ENCODE results near the gene SLC7A11. TPM values are rescaled to one million over a fixed set of nuclear protein-coding genes. Genes with fewer than 3 reads are reported as not detected.

SLC7A11 gene
- total and polyA plus RNA-seq, 2 donors = 0.47 to 0.87 TPM

DNA sequence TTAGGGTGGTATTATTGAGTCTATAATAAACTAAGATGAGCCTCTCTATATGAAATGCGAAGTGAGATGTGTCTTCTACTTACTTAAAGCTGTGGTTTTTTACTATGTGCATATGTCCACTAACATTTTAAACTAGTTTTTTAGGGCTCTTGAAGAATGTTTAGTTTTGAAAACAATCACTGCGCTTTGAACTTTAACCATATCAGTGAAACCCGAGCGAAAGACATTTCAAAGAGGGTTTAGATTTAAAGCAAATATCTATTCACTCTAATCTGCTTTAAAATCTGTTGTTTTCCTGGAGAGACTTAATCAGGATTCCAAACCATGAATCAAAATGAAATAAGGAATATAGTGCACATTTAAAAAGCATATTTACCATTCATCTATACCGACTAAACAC, 24.8 kb upstream of the SLC7A11 start:
- H3K36me3 ChIP-seq (ENCODE audit: control insufficient read depth in 2 of 2, insufficient read depth in 2 of 2, low read length in 1 of 2) = no peaks in the 10 kb centered on the region

DNA sequence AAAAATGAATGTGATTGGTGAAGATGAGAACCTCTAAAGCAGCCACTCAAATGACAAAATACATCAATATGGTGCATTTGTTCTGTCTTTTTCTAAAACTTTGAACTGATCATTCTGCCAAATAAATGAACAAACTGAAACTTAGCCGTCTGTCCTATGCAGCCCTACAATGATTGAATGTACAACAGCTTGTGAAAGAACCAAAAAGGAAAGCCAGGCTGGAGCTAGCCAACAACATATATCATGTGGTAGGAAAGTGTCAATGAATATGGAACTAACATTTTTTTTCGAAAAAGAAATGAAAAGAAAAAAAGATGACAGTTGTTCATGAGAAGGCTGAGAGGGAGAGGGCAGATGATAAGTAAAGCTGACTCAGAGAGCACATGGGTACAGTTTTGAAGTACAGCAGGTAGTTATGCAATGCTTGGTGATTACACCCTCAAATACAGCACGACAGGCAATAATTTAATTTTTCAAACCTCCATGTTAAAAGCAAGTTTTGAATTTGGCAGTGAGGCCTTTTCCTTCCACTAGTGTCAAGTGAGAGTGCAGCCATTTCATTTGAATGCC, 21.2 kb upstream of the SLC7A11 start:
- H3K27ac ChIP-seq (ENCODE audit: low read depth in 1 of 2, low read length in 1 of 2) = no peak overlapping the region
- H3K36me3 ChIP-seq (ENCODE audit: control insufficient read depth in 2 of 2, insufficient read depth in 2 of 2, low read length in 1 of 2) = no peaks in the 10 kb centered on the region
- no peaks in the 10 kb centered on the region for H3K27me3 ChIP-seq (ENCODE audit: control insufficient read depth in 2 of 2, insufficient read depth in 1 of 2, low read length in 1 of 2)
- WGBS = 49% methylated on average over 3 of the region's 3 CpGs
- H3K9me3 ChIP-seq (ENCODE audit: control insufficient read depth in 2 of 2, insufficient read depth in 1 of 2, low read length in 1 of 2) = no peaks in the 10 kb centered on the region
- no peak overlapping the region for H3K4me3 ChIP-seq (ENCODE audit: low read length in 2 of 2)
- DNase-seq (ENCODE audit: low read depth in 6 of 9, low spot score in 9 of 9) = no peak
- H3K4me1 ChIP-seq (ENCODE audit: control insufficient read depth in 2 of 2, insufficient read depth in 2 of 2, low read length in 2 of 2) = no peaks in the 10 kb centered on the region

More for the DNA sequence above, 24.8 kb upstream of the SLC7A11 start:
- Histone ChIP-seq H3K4me3 (ENCODE audit: low read length in 2 of 2) (no peak overlapping the region), H3K9me3 (ENCODE audit: control insufficient read depth in 2 of 2, insufficient read depth in 1 of 2, low read length in 1 of 2) (no peaks in the 10 kb centered on the region), H3K27me3 (ENCODE audit: control insufficient read depth in 2 of 2, insufficient read depth in 1 of 2, low read length in 1 of 2) (no peaks in the 10 kb centered on the region), H3K27ac (ENCODE audit: low read depth in 1 of 2, low read length in 1 of 2) (no peak overlapping the region), H3K4me1 (ENCODE audit: control insufficient read depth in 2 of 2, insufficient read depth in 2 of 2, low read length in 2 of 2) (no peaks in the 10 kb centered on the region)
- no peak for DNase-seq (ENCODE audit: low read depth in 6 of 9, low spot score in 9 of 9)
- WGBS = 97% methylated on average over 5 of the region's 5 CpGs

DNA sequence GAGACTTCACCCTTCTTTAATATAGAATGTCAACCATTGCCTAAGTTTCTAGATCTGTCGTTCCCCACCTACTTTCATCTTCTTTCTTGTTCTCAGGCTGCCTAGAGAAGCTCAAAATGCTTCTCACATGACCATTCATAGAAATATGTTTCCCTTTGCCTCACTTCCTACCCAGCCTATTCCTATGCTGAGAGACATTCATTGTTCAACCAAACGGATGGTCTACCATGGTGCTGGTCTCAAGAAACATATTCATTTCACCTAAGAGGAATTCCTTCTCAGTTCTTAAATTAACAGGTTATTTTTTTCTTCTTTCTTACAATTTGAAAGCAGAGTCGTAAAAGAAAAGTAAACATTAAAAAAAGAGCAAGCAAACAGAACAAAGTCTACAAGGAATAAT, 20.3 kb upstream of the SLC7A11 start:
- no peaks in the 10 kb centered on the region for H3K27me3 ChIP-seq (ENCODE audit: control insufficient read depth in 2 of 2, insufficient read depth in 1 of 2, low read length in 1 of 2)
- no peaks in the 10 kb centered on the region for H3K36me3 ChIP-seq (ENCODE audit: control insufficient read depth in 2 of 2, insufficient read depth in 2 of 2, low read length in 1 of 2)
- 95% methylated on average over 3 of the region's 3 CpGs for WGBS
- H3K4me1 ChIP-seq (ENCODE audit: control insufficient read depth in 2 of 2, insufficient read depth in 2 of 2, low read length in 2 of 2) = no peaks in the 10 kb centered on the region
- no peak overlapping the region for H3K27ac ChIP-seq (ENCODE audit: low read depth in 1 of 2, low read length in 1 of 2)
- H3K9me3 ChIP-seq (ENCODE audit: control insufficient read depth in 2 of 2, insufficient read depth in 1 of 2, low read length in 1 of 2) = no peaks in the 10 kb centered on the region
- DNase-seq (ENCODE audit: low read depth in 6 of 9, low spot score in 9 of 9) = no peak
- H3K4me3 ChIP-seq (ENCODE audit: low read length in 2 of 2) = no peak overlapping the region

DNA sequence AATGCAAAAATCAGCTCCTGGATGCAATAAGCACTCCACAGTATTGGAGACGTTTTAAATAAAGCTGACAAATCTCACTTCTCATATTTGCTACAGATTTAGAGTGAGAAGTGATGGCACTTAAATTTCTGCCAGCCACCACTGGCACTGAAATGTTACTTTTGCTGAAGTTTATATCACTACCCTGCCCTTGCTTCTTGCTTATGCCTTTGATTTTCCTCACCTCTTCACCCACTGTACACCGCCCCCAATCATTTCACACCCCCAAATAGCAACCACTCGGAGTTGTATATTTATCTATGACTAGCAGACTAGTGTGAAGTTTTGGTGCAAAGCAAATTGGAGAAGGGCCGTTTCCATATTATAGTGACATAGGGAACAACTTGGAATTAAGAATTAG, 19.9 kb upstream of the SLC7A11 start:
- Histone ChIP-seq H3K4me1 (ENCODE audit: control insufficient read depth in 2 of 2, insufficient read depth in 2 of 2, low read length in 2 of 2) (no peaks in the 10 kb centered on the region), H3K27me3 (ENCODE audit: control insufficient read depth in 2 of 2, insufficient read depth in 1 of 2, low read length in 1 of 2) (no peaks in the 10 kb centered on the region), H3K36me3 (ENCODE audit: control insufficient read depth in 2 of 2, insufficient read depth in 2 of 2, low read length in 1 of 2) (no peaks in the 10 kb centered on the region), H3K9me3 (ENCODE audit: control insufficient read depth in 2 of 2, insufficient read depth in 1 of 2, low read length in 1 of 2) (no peaks in the 10 kb centered on the region), H3K27ac (ENCODE audit: low read depth in 1 of 2, low read length in 1 of 2) (no peak overlapping the region), H3K4me3 (ENCODE audit: low read length in 2 of 2) (no peak overlapping the region)
- 82% methylated on average over 4 of the region's 4 CpGs for WGBS
- DNase-seq (ENCODE audit: low read depth in 6 of 9, low spot score in 9 of 9) = no peak

DNA sequence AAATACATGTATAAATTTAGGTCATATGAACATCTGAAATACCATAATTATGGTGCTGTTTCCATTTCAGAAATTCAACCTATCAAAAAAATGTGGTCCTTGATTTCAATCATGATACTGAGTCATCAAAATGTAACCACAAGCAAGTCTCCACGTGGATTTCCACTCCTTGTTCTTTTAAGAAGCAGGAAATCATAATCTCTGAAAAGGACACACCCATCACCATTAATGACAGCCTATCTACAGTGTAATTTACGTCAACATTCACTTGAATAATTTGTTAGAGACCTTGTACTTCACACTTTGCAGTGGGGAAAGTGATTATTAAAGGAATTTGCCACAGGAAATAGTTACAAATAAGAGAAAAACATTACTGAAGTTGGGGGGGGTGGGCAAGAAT, 17.7 kb upstream of the SLC7A11 start:
- Histone ChIP-seq H3K27ac (ENCODE audit: low read depth in 1 of 2, low read length in 1 of 2) (no peak overlapping the region), H3K9me3 (ENCODE audit: control insufficient read depth in 2 of 2, insufficient read depth in 1 of 2, low read length in 1 of 2) (peaks cover 0 to 8% of the 10 kb centered on the region in 2 donors), H3K27me3 (ENCODE audit: control insufficient read depth in 2 of 2, insufficient read depth in 1 of 2, low read length in 1 of 2) (no peaks in the 10 kb centered on the region), H3K4me1 (ENCODE audit: control insufficient read depth in 2 of 2, insufficient read depth in 2 of 2, low read length in 2 of 2) (no peaks in the 10 kb centered on the region), H3K36me3 (ENCODE audit: control insufficient read depth in 2 of 2, insufficient read depth in 2 of 2, low read length in 1 of 2) (no peaks in the 10 kb centered on the region), H3K4me3 (ENCODE audit: low read length in 2 of 2) (no peak overlapping the region)
- DNase-seq (ENCODE audit: low read depth in 6 of 9, low spot score in 9 of 9) = no peak
- 50% methylated on average over 2 of the region's 2 CpGs for WGBS

DNA sequence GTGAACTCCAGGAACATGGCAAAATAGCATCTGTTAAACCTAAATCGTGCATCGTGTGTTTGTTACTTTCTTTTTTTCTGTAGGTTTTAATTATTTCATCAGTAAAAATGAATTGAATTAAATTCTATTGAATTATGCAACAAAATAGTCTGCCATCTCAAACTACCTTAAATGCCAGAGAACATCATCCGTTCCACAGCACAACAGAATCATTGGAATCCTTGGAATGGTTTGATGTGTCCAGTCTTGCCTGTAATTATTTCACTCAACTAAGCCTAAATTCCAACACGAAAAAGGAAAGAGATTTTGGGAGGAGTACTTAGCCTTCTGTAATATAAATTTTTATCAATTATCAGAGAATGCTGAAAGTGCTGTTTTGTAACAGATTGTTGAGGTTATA, 17.1 kb upstream of the SLC7A11 start:
- H3K27ac ChIP-seq (ENCODE audit: low read depth in 1 of 2, low read length in 1 of 2) = no peak overlapping the region
- no peak overlapping the region for H3K4me3 ChIP-seq (ENCODE audit: low read length in 2 of 2)
- no peaks in the 10 kb centered on the region for H3K4me1 ChIP-seq (ENCODE audit: control insufficient read depth in 2 of 2, insufficient read depth in 2 of 2, low read length in 2 of 2)
- 91% methylated on average over 4 of the region's 4 CpGs for WGBS
- peaks cover 0 to 8% of the 10 kb centered on the region in 2 donors for H3K9me3 ChIP-seq (ENCODE audit: control insufficient read depth in 2 of 2, insufficient read depth in 1 of 2, low read length in 1 of 2)
- DNase-seq (ENCODE audit: low read depth in 6 of 9, low spot score in 9 of 9) = no peak
- H3K27me3 ChIP-seq (ENCODE audit: control insufficient read depth in 2 of 2, insufficient read depth in 1 of 2, low read length in 1 of 2) = no peaks in the 10 kb centered on the region
- no peaks in the 10 kb centered on the region for H3K36me3 ChIP-seq (ENCODE audit: control insufficient read depth in 2 of 2, insufficient read depth in 2 of 2, low read length in 1 of 2)

DNA sequence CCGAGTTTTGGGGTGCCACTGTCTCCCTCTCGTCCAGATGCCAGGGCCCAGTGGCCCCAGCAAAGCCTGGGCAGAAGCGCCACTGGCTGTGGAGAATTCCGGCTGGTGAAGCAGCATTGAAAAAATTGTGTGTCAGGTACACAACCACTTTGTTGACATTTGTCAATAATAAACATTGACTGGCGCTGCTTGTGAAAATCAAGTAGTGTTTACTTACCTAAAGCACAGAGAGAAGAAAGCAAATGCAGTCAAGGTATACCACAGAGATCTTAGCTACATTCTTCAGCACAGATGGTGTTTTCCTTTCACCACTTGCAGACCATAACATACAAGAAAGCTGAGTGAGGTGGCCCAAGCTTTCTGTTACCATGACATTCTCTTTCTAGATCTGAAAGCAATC, 14.5 kb upstream of the SLC7A11 start:
- no peak for DNase-seq (ENCODE audit: low read depth in 6 of 9, low spot score in 9 of 9)
- WGBS = 97% methylated on average over 5 of the region's 5 CpGs

DNA sequence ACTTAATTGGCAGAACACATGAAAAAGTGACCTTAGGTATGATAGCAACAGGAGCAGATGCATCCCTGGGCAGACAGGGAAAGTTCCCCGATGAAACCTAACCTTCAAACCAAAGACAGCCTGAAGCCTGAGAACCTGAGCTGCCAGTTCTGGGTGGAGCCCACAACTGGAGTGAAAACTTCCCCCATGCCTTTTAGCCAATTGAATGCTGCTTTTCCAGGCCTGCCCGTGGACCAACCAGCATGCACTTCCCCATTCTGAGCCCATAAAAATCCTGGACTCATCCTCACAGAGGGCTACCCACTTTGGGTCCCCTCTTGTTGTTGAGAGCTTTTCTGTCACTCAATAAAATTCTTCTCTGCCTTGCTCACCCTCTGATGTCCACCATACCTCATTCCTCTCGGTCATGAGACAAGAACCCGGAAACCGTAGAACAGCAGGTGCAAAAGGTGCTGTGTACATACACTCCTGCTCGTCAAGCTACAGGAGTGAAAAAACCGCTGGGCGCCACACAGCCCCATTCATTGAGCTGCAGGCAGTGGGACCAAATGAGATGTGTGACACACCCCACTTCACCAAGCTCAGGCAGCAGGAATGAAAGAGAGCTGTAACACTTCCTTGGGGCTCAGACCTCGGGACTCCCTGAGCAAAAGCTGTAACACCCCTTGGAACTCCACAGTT, 13.9 kb upstream of the SLC7A11 start:
- 97% methylated on average over 9 of the region's 9 CpGs for WGBS
- peaks cover 0 to 8% of the 10 kb centered on the region in 2 donors for H3K9me3 ChIP-seq (ENCODE audit: control insufficient read depth in 2 of 2, insufficient read depth in 1 of 2, low read length in 1 of 2)

More for the DNA sequence above, 14.5 kb upstream of the SLC7A11 start:
- H3K27me3 ChIP-seq (ENCODE audit: control insufficient read depth in 2 of 2, insufficient read depth in 1 of 2, low read length in 1 of 2) = no peaks in the 10 kb centered on the region
- no peaks in the 10 kb centered on the region for H3K4me1 ChIP-seq (ENCODE audit: control insufficient read depth in 2 of 2, insufficient read depth in 2 of 2, low read length in 2 of 2)
- H3K27ac ChIP-seq (ENCODE audit: low read depth in 1 of 2, low read length in 1 of 2) = no peak overlapping the region
- H3K9me3 ChIP-seq (ENCODE audit: control insufficient read depth in 2 of 2, insufficient read depth in 1 of 2, low read length in 1 of 2) = peaks cover 0 to 8% of the 10 kb centered on the region in 2 donors
- H3K4me3 ChIP-seq (ENCODE audit: low read length in 2 of 2) = no peak overlapping the region
- no peaks in the 10 kb centered on the region for H3K36me3 ChIP-seq (ENCODE audit: control insufficient read depth in 2 of 2, insufficient read depth in 2 of 2, low read length in 1 of 2)

DNA sequence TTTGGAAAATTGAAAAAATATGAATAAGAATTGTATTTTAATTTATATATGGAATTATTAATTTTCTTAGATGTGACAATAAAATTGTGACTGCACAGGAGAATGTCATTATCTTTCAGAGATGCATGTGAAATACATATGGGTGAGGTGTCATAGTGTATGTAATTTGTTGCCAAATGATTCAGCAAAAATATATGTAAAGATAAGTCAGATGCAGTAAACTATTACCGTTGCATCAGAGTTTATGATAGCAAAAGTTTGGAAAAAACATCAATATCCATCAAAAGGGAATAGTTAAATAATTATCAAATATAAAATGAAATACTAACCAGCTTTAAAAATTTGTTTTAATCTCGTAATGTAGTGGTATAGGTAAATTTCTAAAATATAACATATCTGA, 10.4 kb upstream of the SLC7A11 start:
- no peaks in the 10 kb centered on the region for H3K4me1 ChIP-seq (ENCODE audit: control insufficient read depth in 2 of 2, insufficient read depth in 2 of 2, low read length in 2 of 2)

More for the DNA sequence above, 13.9 kb upstream of the SLC7A11 start:
- H3K4me1 ChIP-seq (ENCODE audit: control insufficient read depth in 2 of 2, insufficient read depth in 2 of 2, low read length in 2 of 2) = no peaks in the 10 kb centered on the region
- H3K27me3 ChIP-seq (ENCODE audit: control insufficient read depth in 2 of 2, insufficient read depth in 1 of 2, low read length in 1 of 2) = no peaks in the 10 kb centered on the region
- no peak overlapping the region for H3K27ac ChIP-seq (ENCODE audit: low read depth in 1 of 2, low read length in 1 of 2)
- no peak overlapping the region for H3K4me3 ChIP-seq (ENCODE audit: low read length in 2 of 2)
- no peaks in the 10 kb centered on the region for H3K36me3 ChIP-seq (ENCODE audit: control insufficient read depth in 2 of 2, insufficient read depth in 2 of 2, low read length in 1 of 2)
- no peak for DNase-seq (ENCODE audit: low read depth in 6 of 9, low spot score in 9 of 9)

More for the DNA sequence above, 10.4 kb upstream of the SLC7A11 start:
- 98% methylated on average over 2 of the region's 2 CpGs for WGBS
- Histone ChIP-seq H3K9me3 (ENCODE audit: control insufficient read depth in 2 of 2, insufficient read depth in 1 of 2, low read length in 1 of 2) (peaks cover 0 to 8% of the 10 kb centered on the region in 2 donors), H3K36me3 (ENCODE audit: control insufficient read depth in 2 of 2, insufficient read depth in 2 of 2, low read length in 1 of 2) (no peaks in the 10 kb centered on the region), H3K27me3 (ENCODE audit: control insufficient read depth in 2 of 2, insufficient read depth in 1 of 2, low read length in 1 of 2) (no peaks in the 10 kb centered on the region), H3K4me3 (ENCODE audit: low read length in 2 of 2) (no peak overlapping the region), H3K27ac (ENCODE audit: low read depth in 1 of 2, low read length in 1 of 2) (no peak overlapping the region)
- DNase-seq (ENCODE audit: low read depth in 6 of 9, low spot score in 9 of 9) = no peak

Data from thymus (tissue), 11 donors.